ENCODE measurements around the gene LILRA2. TPM values are rescaled to one million over a fixed set of nuclear protein-coding genes. Genes with fewer than 3 reads are reported as not detected.

LILRA2 gene
- total and polyA plus RNA-seq, 4 donors: 0.99 to 1.8 (median 1.4) TPM

DNA sequence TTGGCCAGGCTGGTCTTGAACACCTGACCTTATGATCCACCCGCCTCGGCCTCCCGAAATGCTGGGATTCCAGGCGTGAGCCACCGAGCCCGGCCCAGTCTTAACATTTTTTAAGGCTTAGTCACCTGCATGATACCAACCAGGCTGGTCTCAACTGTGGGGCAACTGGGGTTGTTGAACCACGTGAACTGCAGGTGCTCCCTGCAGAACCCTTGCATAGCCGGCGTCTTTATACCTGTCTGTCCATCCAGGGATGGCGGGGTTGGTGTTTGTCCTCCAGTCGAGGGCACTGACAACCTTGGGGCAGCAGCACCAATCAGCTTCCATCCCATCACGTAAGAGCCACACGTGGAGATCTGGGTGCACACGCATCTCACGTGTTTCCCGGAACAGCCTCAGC lies 24.8 kb upstream of the LILRA2 start:
- Histone ChIP-seq H3K9me3 (ENCODE audit: control insufficient read depth, insufficient read depth, low read length) (no peaks in the 10 kb centered on the region), H3K27me3 (ENCODE audit: control insufficient read depth, insufficient read depth, low read length) (no peaks in the 10 kb centered on the region), H3K36me3 (ENCODE audit: control insufficient read depth, insufficient read depth, low read length) (no peaks in the 10 kb centered on the region), H3K4me1 (ENCODE audit: control insufficient read depth, insufficient read depth, low read length) (no peaks in the 10 kb centered on the region), H3K4me3 (ENCODE audit: low read depth, low read length) (no peak overlapping the region), H3K27ac (ENCODE audit: low read depth, low read length) (no peak overlapping the region)
- DNase-seq (ENCODE audit: low read depth in 4 of 6, low spot score in 6 of 6): no peak
- WGBS (ENCODE audit: insufficient coverage): 85% methylated on average over 15 of the region's 16 CpGs

DNA sequence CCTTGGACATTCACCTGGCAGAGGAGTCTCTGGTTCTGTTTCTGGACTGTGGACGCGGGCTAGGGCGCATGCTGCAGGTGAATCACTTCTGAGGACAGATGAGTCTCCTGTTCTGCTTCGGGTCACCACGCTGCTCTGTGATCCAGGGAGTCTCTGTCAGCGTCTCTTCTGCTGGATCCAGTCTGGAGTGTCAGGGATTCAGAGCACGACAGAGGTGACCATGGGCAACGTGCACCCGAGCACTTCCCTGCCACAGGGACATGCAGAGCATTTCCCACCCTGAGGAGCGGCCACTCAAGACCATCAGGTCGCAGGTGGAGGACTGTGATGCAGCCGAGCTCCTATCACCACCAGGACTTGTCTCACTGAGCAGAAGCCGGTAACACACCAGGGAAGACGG lies 24.4 kb upstream of the LILRA2 start:
- H3K9me3 ChIP-seq (ENCODE audit: control insufficient read depth, insufficient read depth, low read length): no peaks in the 10 kb centered on the region
- no peaks in the 10 kb centered on the region for H3K27me3 ChIP-seq (ENCODE audit: control insufficient read depth, insufficient read depth, low read length)
- H3K27ac ChIP-seq (ENCODE audit: low read depth, low read length): no peak overlapping the region
- 80% methylated on average over 14 of the region's 14 CpGs for WGBS (ENCODE audit: insufficient coverage)
- H3K36me3 ChIP-seq (ENCODE audit: control insufficient read depth, insufficient read depth, low read length): no peaks in the 10 kb centered on the region
- no peak overlapping the region for H3K4me3 ChIP-seq (ENCODE audit: low read depth, low read length)
- no peaks in the 10 kb centered on the region for H3K4me1 ChIP-seq (ENCODE audit: control insufficient read depth, insufficient read depth, low read length)
- DNase-seq (ENCODE audit: low read depth in 4 of 6, low spot score in 6 of 6): no peak

DNA sequence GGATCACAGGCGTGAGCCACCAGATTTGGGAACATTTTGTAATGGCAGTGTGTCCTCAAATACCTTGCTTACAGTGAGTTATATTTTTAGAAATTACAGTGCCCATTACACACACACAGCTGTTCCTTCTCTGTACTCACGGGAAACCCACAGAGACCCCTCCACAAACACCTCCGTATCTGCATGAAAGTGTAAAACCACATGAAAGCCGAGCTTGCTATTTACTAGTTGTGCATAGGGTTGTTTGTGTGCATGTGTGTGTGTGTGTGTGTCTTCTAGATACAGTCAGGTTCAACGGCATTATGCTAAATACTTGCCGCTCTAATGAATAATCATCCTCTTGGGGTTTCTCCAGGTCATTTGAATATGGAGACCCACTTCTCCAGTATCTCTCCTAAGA lies 22.3 kb upstream of the LILRA2 start:
- DNase-seq (ENCODE audit: low read depth in 4 of 6, low spot score in 6 of 6): no peak

DNA sequence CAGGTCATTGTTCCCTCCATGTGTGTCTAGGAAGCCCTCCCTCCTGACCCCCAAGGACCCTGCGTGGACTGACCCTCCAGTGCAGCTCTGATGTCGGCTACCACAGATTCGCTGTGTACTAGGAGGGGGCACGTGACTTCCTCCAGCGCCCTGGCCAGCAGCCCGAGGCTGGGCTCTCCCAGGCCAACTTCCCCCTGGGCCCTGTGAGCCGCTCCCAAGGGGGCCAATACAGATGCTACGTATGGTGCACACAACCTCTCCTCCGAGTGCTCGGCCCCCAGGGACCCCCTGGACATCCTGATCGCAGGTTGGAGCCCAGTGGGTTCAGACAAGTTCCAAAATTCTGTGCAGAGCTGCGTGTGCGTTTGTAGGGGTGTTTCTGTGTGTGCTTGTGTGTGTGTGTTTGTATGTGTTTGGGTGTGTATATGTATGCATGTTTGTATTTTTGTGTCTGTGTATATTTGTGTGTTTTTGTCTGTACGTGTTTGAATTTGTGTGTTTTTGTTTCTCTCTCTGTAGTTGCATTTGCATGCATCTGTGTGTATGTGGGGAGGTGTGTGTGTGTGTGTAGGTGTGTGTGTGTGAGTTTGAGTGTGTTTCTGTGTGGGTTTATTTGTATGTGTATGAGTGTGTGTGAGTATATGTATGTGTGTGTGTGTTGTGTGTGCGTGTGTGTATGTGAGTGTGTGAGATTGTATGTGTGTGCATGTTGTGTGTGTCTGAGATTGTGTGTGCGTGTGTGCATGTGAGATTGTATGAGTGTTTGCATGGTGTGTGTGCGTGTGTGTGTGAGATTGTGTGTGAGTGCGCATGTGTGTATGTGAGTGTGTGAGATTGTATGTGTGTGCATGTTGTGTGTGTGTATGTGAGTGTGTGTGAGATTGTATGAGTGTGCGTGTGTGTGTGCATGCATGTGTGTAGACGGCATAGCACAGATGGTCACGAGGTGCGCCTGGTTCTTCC lies 21.4 kb upstream of the LILRA2 start:
- H3K9me3 ChIP-seq (ENCODE audit: control insufficient read depth, insufficient read depth, low read length): no peaks in the 10 kb centered on the region
- H3K27ac ChIP-seq (ENCODE audit: low read depth, low read length): no peak overlapping the region
- 82% methylated on average over 22 of the region's 22 CpGs for WGBS (ENCODE audit: insufficient coverage)
- H3K36me3 ChIP-seq (ENCODE audit: control insufficient read depth, insufficient read depth, low read length): no peaks in the 10 kb centered on the region
- H3K4me1 ChIP-seq (ENCODE audit: control insufficient read depth, insufficient read depth, low read length): no peaks in the 10 kb centered on the region
- no peak overlapping the region for H3K4me3 ChIP-seq (ENCODE audit: low read depth, low read length)
- no peaks in the 10 kb centered on the region for H3K27me3 ChIP-seq (ENCODE audit: control insufficient read depth, insufficient read depth, low read length)
- no peak for DNase-seq (ENCODE audit: low read depth in 4 of 6, low spot score in 6 of 6)

More for the DNA sequence above, 22.3 kb upstream of the LILRA2 start:
- WGBS (ENCODE audit: insufficient coverage): 100% methylated on average over 2 of the region's 6 CpGs
- no peaks in the 10 kb centered on the region for H3K4me1 ChIP-seq (ENCODE audit: control insufficient read depth, insufficient read depth, low read length)
- H3K27me3 ChIP-seq (ENCODE audit: control insufficient read depth, insufficient read depth, low read length): no peaks in the 10 kb centered on the region
- H3K36me3 ChIP-seq (ENCODE audit: control insufficient read depth, insufficient read depth, low read length): no peaks in the 10 kb centered on the region
- H3K9me3 ChIP-seq (ENCODE audit: control insufficient read depth, insufficient read depth, low read length): no peaks in the 10 kb centered on the region
- H3K27ac ChIP-seq (ENCODE audit: low read depth, low read length): no peak overlapping the region
- no peak overlapping the region for H3K4me3 ChIP-seq (ENCODE audit: low read depth, low read length)

DNA sequence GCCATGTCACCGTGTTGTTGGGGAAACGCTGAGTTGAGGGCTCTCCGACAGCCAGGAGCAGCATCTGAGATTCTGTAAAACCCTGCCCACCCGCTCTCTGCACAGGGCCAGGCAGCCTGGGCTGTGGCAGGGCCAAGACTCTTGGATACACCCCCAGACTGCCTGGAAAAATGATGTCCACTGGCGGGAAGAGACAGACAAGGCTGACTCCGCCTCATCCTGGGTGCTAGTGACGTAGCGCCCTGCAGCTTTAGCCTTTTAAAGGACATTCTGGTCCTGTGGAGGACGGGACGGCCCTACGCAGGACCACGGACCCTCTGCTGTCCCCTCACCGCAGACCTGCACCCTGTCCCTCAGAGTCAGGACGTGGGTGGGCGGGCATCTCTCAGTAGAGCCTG lies 20.7 kb upstream of the LILRA2 start:
- Histone ChIP-seq H3K4me3 (ENCODE audit: low read depth, low read length) (no peak overlapping the region), H3K4me1 (ENCODE audit: control insufficient read depth, insufficient read depth, low read length) (no peaks in the 10 kb centered on the region), H3K9me3 (ENCODE audit: control insufficient read depth, insufficient read depth, low read length) (no peaks in the 10 kb centered on the region), H3K36me3 (ENCODE audit: control insufficient read depth, insufficient read depth, low read length) (no peaks in the 10 kb centered on the region), H3K27ac (ENCODE audit: low read depth, low read length) (no peak overlapping the region), H3K27me3 (ENCODE audit: control insufficient read depth, insufficient read depth, low read length) (no peaks in the 10 kb centered on the region)
- WGBS (ENCODE audit: insufficient coverage): 84% methylated on average over 15 of the region's 15 CpGs
- no peak for DNase-seq (ENCODE audit: low read depth in 4 of 6, low spot score in 6 of 6)

DNA sequence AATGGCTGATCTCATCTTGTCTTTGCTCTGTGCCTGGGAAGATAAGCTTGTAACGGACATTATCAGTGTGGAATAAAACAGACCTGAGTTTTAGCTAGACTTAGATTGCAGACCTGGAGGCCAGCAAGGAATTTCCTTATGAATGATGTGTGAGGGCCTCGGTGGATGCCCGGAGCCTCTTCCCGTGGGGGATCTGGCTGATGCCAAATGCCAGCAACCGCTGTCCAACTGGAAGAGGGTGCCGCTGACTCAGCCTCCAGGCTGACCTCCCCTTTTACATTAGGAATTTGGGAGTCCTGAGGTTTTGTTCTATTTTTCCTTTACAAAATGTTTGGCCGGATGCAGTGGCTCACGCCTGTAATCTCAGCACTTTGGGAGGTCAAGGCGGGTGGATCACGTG lies 19.6 kb upstream of the LILRA2 start:
- H3K4me3 ChIP-seq (ENCODE audit: low read depth, low read length): no peak overlapping the region
- no peak for DNase-seq (ENCODE audit: low read depth in 4 of 6, low spot score in 6 of 6)
- H3K36me3 ChIP-seq (ENCODE audit: control insufficient read depth, insufficient read depth, low read length): no peaks in the 10 kb centered on the region
- 78% methylated on average over 5 of the region's 10 CpGs for WGBS (ENCODE audit: insufficient coverage)
- no peaks in the 10 kb centered on the region for H3K9me3 ChIP-seq (ENCODE audit: control insufficient read depth, insufficient read depth, low read length)
- H3K27ac ChIP-seq (ENCODE audit: low read depth, low read length): no peak overlapping the region
- H3K27me3 ChIP-seq (ENCODE audit: control insufficient read depth, insufficient read depth, low read length): no peaks in the 10 kb centered on the region
- no peaks in the 10 kb centered on the region for H3K4me1 ChIP-seq (ENCODE audit: control insufficient read depth, insufficient read depth, low read length)

DNA sequence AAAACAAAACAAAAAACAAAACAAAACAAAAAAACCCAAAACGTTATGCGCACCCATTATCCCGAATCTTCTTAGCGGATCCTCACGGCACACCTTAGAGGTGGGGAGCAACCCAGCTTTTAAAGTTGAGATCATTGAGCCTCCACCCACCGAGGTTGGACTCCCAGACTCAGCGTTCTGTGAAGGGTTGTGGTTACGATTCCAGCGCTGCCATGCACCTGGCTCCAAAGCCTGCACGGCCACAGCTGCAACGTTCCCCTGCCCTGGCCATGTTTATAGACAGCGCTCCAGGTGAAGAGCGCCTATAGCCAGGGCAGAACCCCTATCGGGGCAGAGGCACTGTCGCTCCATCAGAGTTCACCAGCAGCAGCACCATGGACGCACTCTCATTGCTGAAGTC lies 18.7 kb upstream of the LILRA2 start:
- no peak for DNase-seq (ENCODE audit: low read depth in 4 of 6, low spot score in 6 of 6)
- no peak overlapping the region for H3K4me3 ChIP-seq (ENCODE audit: low read depth, low read length)
- 88% methylated on average over 15 of the region's 16 CpGs for WGBS (ENCODE audit: insufficient coverage)

DNA sequence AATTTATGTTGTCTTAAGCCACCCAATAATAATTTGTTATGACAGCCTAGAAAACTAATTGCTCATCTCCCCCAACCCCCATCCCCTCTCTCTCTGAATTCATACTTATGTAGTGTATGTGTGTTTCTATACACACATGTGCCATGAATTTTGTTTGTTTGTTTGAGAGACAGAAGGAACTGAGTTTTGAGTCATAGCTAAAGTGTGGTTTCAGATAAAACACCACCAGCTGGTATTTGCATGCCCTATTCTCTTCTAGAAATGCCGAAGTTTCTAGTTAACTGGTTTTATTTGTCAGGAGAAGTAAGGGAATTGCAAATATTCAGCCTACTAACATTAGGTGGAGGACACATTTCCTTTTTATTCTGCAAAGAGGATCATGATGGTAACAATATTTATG lies 17.4 kb upstream of the LILRA2 start:
- H3K9me3 ChIP-seq (ENCODE audit: control insufficient read depth, insufficient read depth, low read length): no peaks in the 10 kb centered on the region
- H3K27me3 ChIP-seq (ENCODE audit: control insufficient read depth, insufficient read depth, low read length): no peaks in the 10 kb centered on the region
- H3K4me3 ChIP-seq (ENCODE audit: low read depth, low read length): no peak overlapping the region
- DNase-seq (ENCODE audit: low read depth in 4 of 6, low spot score in 6 of 6): no peak
- no peaks in the 10 kb centered on the region for H3K4me1 ChIP-seq (ENCODE audit: control insufficient read depth, insufficient read depth, low read length)
- H3K27ac ChIP-seq (ENCODE audit: low read depth, low read length): no peak overlapping the region
- no CpG with 5 or more reads among the region's 1 CpG for WGBS (ENCODE audit: insufficient coverage)
- H3K36me3 ChIP-seq (ENCODE audit: control insufficient read depth, insufficient read depth, low read length): no peaks in the 10 kb centered on the region

More for the DNA sequence above, 18.7 kb upstream of the LILRA2 start:
- H3K27me3 ChIP-seq (ENCODE audit: control insufficient read depth, insufficient read depth, low read length): no peaks in the 10 kb centered on the region
- no peaks in the 10 kb centered on the region for H3K4me1 ChIP-seq (ENCODE audit: control insufficient read depth, insufficient read depth, low read length)
- H3K9me3 ChIP-seq (ENCODE audit: control insufficient read depth, insufficient read depth, low read length): no peaks in the 10 kb centered on the region
- H3K36me3 ChIP-seq (ENCODE audit: control insufficient read depth, insufficient read depth, low read length): no peaks in the 10 kb centered on the region
- H3K27ac ChIP-seq (ENCODE audit: low read depth, low read length): no peak overlapping the region

DNA sequence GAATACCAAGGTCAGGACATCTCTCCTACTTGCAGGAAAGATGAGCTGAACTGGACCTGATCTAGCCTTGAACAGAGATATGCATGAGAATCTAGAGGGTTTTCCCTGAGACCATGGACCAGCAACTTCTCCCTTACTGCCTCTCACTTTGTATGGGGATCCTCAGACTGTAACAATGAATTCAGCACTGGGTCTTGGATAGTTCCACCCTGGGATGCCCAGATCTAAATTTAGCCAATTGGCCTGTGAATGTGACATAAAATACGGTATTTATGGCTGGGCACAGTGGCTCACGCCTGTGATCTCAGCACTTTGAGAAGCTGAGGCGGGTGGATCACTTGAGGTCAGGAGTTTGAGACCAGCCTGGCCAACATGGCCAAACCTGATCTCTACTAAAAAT lies 15.3 kb upstream of the LILRA2 start:
- H3K4me3 ChIP-seq (ENCODE audit: low read depth, low read length): no peak overlapping the region
- H3K36me3 ChIP-seq (ENCODE audit: control insufficient read depth, insufficient read depth, low read length): no peaks in the 10 kb centered on the region
- 61% methylated on average over 2 of the region's 3 CpGs for WGBS (ENCODE audit: insufficient coverage)
- H3K9me3 ChIP-seq (ENCODE audit: control insufficient read depth, insufficient read depth, low read length): no peaks in the 10 kb centered on the region
- H3K4me1 ChIP-seq (ENCODE audit: control insufficient read depth, insufficient read depth, low read length): no peaks in the 10 kb centered on the region
- H3K27ac ChIP-seq (ENCODE audit: low read depth, low read length): no peak overlapping the region
- no peaks in the 10 kb centered on the region for H3K27me3 ChIP-seq (ENCODE audit: control insufficient read depth, insufficient read depth, low read length)
- DNase-seq (ENCODE audit: low read depth in 4 of 6, low spot score in 6 of 6): no peak

DNA sequence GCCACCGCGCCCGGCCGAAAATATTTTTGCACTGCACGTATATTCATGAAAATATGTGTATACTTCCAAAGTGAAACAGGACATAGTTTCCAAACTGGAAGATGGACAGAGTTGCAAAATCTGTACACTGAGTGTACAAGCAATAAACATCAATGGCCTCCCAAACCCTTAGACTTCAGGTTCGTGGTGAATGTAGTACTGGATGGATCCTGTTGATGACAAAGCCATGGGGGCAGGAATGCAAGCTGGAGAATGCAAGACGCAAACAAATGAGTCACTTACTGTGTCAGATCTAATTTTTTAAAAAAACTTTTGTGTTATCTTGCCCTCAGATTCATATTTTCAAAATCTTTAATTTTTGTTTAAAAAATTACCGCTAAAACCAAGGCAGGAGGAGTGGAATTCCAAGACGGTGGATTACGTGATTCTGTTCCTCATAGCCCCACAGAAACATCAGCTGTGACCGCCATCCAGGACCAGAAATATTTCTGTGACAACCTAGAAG lies 12.7 kb upstream of the LILRA2 start:
- Histone ChIP-seq H3K27ac (ENCODE audit: low read depth, low read length) (no peak overlapping the region), H3K4me1 (ENCODE audit: control insufficient read depth, insufficient read depth, low read length) (no peaks in the 10 kb centered on the region), H3K27me3 (ENCODE audit: control insufficient read depth, insufficient read depth, low read length) (no peaks in the 10 kb centered on the region), H3K9me3 (ENCODE audit: control insufficient read depth, insufficient read depth, low read length) (no peaks in the 10 kb centered on the region), H3K4me3 (ENCODE audit: low read depth, low read length) (no peak overlapping the region), H3K36me3 (ENCODE audit: control insufficient read depth, insufficient read depth, low read length) (no peaks in the 10 kb centered on the region)
- DNase-seq (ENCODE audit: low read depth in 4 of 6, low spot score in 6 of 6): no peak
- WGBS (ENCODE audit: insufficient coverage): 96% methylated on average over 4 of the region's 11 CpGs

Measured in spinal cord (tissue), 10 donors.